CD4-positive, alpha-beta T cell treated with Interleukin-4 for 4 hours (primary cell): ENCODE results near the gene GDF10.

Source experiments
- DNase-seq: peaks from one replicate; pipeline ENCODE4 v3.0.0-alpha.2; 2020

Gene GDF10

GRCh38 chr10:47336387-47337134 lies 36.6 kb downstream of the GDF10 start:
- no peak for DNase-seq

GRCh38 chr10:47337310-47337709 lies 37.3 kb downstream of the GDF10 start:
- DNase-seq = no peak

- no peak for DNase-seq
Observed at GRCh38 chr10:47339186-47339735, 39.3 kb downstream of the GDF10 start.

GRCh38 chr10:47339759-47340607 lies 40.0 kb downstream of the GDF10 start:
- no peak for DNase-seq

GRCh38 chr10:47340608-47341170 lies 40.7 kb downstream of the GDF10 start:
- peak; percentile 56 for DNase-seq

- no peak for DNase-seq
Observed at GRCh38 chr10:47344996-47345870, 45.2 kb downstream of the GDF10 start.

- DNase-seq = no peak
Observed at GRCh38 chr10:47346581-47347302, 46.7 kb downstream of the GDF10 start.

- no peak for DNase-seq
Observed at GRCh38 chr10:47347303-47347675, 47.3 kb downstream of the GDF10 start.

- DNase-seq = no peak
Observed at GRCh38 chr10:47348138-47348651, 48.2 kb downstream of the GDF10 start, which contains the start of gene RBP3. Gene RBP3, plus strand, starts transcription at chr10:47348363. Its CDS starts 122 bp downstream, at chr10:47348485.

GRCh38 chr10:47348661-47349470 lies 48.9 kb downstream of the GDF10 start:
- no peak for DNase-seq

- DNase-seq = no peak
Observed at GRCh38 chr10:47349516-47349915, 49.5 kb downstream of the GDF10 start.

GRCh38 chr10:47349941-47350371 lies 50.0 kb downstream of the GDF10 start:
- DNase-seq = no peak

GRCh38 chr10:47350671-47351640 lies 51.0 kb downstream of the GDF10 start:
- no peak for DNase-seq

- no peak for DNase-seq
Observed at GRCh38 chr10:47351899-47352815, 52.2 kb downstream of the GDF10 start.

GRCh38 chr10:47353351-47353750 lies 53.4 kb downstream of the GDF10 start:
- DNase-seq = no peak

GRCh38 chr10:47354165-47354564 lies 54.2 kb downstream of the GDF10 start:
- no peak for DNase-seq

- DNase-seq = no peak
Observed at GRCh38 chr10:47354900-47355299, 54.9 kb downstream of the GDF10 start.

- DNase-seq = no peak
Observed at GRCh38 chr10:47356708-47357107, 56.7 kb downstream of the GDF10 start.
